NCI-H146 (cell line): ENCODE measurements around the gene XAB2.

Source experiments
- DNase-seq: peaks from one replicate; lab custom pipeline; 2025; lab: John Stamatoyannopoulos, UW

The XAB2 gene

DNA sequence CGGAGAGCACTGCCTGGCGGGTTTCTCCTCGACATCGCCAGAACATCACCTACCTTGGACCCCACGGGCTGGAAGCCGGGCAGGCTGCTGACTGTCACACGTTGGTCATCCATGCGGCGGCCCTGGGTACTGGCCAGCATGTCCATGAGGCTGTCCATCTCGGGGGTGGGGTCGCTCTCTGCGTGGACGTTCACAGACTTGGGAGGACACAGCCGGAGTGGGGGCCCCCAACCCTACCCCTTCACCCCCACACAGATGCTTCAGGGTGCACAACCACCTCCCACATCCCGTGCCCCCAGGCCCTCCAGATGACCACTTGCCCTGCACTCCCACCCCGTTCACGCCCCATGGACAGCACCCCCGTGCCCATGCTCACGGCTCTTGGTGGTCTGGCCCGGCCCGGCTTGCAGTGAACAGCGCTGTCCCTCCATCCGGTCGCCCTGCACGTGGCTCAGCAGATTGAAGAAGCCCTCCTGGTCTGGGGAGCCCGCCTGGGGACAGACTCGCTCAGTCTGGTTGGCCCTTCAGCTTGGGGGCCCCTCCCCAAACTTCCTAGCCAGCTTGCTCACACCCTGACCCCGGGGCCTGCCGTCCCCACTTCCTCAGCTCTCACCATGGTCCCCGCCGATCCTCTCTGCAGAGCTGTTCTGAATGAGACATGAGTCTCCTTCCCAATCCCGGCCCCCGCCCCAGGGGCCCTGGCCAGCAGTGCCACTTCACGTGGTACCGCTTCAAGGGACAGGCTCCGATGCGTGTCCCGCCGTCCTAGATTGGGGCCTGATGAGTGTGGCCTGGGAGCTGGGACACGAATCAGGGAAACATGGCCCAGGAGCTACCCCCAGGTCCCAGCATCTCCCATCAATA, 3.2 kb upstream of the XAB2 start:
- DNase-seq = no peak

DNA sequence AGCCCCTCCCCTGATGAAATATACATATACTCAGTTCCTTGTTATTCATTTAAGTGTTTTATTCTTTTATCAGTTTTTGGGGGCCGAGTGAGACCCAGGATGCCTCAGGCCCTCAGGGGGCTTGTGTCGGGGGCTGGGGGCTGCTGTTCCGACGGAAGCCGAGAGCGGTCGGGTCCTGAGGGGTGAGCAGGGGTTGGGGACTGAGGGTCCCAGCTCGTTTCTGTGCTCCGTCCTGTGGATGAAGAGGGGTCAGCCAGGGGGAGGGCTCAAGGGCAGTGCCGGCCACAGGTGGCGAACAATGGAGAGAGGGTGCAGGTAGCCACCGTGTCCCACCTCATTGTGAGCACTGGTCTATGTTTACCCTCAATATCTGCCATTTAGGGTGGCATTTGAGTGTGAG, 2.2 kb upstream of the XAB2 start:
- DNase-seq = no peak

DNA sequence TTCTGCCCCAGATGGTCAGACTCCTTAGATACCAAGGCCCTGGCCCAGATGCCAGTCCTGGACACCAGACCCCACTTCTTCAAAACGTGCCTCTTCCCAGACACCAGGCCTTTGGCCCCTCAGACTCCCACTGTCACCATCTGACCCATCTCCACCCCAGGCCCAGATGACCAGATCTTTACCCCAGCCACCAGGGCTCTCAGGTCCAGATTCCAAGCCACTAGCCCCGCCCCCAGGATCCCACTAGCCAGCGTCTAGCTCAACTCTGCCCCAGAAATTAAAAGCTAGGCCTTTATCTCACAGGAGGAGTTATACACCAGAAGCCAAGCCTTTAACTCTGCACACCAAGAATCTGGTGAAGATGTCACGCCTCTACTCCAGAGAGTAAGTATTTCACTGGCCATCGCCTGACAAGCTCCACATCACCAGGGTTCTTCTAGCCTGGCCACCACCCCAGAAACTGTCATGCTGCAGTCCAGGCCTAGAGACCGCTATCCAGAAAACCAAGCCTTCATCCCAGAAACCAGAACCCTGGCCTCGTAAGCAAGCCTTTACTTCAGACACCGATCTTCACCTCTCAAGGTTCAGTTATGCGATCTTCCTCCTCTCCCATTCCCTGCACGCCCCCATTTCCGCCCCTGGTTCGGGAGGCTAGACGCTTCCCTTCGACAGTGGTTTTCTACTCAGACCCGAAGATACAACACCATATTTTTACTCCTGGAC, 595 bp downstream of the XAB2 start:
- no peak for DNase-seq

DNA sequence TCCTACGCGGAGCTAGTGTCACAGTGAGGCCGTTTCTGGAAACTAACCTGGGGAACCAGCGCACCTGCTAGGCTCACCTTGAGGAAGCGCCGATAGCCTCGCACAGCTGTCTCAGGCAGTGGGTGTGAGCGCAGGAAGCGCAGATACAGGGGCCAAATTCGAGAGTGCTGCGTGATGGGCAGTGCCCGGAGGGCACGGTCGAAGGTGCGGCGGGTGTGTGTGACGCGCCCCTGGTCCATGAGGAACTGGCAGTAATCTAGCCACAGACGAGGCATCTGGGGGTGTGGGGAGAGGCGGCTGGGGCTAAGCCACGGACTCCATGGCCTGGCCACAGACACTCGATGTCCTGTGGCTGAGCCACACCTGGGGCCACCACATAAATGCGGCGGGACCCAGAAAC, 2.2 kb downstream of the XAB2 start:
- DNase-seq = no peak

DNA sequence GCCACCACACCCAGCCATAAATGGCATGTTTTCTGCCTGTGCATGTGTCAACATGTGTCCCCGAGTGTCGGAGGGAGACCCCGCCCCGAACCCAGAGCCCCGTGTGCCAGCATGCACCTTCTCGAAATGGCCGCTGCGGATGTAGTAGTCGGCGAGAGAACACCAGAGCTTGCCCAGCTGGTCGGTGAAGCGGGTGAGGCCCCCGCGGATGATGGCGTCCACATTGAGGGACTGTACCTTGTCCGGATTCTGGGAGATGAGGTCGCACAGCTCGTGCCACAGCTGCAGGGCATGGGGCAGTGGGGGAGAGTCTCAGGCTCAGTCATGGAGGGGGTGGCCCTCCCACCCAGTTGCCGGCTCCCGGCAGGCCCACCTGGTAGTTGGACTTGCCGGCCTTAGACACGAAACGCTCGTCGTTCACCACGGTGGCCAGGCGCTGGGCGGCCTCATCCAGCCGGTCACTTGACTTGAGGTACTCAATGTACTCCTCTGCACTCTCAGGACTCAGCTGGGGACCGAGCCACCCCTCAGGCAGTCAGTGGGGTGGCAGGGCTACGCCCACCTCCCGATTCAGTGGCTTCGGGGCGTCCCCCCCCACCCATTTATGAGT, 3.5 kb downstream of the XAB2 start:
- DNase-seq = no peak

DNA sequence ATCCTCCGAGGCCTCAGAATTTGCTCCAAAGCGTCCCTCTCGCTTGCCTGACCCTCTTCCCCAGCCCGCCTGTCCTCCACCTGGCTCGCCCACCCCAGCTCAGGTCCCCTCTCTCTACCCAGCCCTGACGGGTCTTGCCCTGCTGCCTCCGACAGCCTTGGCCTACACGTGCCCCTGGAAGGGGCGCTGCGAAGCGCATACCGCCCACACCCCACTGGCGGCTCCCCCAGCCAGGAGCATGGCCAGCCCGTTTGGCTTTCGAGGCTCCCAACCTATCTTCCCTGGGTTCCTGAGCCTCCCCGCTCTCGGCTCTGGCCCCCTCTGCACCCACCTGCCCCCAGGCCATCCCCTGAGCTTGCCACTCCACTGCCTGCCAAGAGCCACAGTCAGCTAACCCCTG, 4.5 kb downstream of the XAB2 start:
- no peak for DNase-seq

DNA sequence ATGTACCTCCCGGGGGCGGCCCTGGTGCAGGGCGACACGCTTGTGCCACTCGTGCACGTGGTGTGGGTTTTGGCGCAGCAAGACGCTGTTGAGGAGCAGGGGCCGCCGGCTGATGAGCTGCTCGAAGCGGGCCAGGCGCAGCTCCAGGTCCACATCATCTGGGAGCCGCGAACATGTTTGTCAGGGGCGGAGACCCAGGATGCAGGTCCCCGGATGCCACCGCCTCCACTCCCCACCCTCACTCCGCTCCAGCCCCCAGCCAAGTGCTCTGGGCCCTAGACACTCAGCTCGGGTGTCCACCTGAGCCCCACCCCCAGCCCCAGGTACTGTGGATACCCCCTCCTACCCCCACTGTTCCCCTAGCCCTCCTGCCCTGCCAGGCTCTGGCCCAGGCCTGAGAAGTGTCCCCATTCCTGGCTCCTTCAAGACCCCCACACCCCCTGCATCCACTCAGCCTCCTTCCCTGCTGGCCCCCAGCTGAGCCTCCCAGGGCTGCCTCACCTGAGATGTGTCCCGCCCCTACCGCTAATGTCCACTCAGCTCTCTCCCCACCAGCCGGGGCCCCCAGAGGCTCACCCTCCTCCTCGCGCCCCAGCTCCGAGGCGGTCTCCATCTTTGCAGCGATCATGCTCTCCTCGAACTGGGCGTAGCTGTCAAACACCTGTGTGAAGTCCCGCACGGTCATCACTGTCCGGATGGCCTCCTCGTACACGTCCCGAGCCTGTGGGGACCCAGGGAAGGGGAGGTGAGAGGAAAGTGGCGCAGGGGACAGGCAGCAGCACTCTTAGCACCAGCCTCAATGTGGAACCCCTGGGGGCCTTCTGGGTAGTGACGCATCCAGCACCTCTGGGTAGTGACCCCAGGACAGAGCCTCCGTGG, 5.4 kb downstream of the XAB2 start:
- no peak for DNase-seq

DNA sequence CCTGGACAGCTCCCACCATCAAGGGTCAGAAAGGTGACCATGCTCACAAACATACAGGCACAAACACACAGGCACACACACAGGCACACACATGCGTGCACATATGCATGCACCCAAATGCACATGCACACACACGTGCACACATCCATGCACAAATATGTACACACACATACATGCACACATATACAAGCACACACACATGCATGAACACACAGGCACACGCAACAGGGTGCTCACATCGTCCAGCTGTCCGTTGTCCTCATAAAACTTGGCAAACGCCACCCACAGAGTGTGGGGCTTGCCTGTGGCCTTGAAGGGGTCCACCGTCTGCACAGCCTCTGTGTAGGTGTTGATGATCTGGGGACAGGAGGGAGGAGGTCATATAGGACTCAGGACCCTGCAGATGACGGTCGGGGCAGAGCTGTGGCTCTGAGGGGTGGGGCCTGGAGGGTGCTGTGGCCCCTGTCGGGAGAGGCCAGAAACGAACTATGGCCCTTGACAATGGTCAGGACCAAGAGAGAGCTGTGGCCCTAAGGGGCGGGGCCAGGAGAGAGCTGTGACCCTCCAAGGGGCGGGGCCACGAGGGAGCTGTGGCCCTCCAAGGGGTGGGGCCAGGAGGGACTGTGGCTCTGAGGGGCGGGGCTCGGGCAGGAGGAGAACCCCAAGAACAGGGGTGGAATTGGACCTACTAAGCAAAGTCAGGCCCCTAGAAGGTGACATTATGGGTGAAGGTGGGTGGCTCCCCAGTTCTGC, 6.2 kb downstream of the XAB2 start:
- DNase-seq = no peak

DNA sequence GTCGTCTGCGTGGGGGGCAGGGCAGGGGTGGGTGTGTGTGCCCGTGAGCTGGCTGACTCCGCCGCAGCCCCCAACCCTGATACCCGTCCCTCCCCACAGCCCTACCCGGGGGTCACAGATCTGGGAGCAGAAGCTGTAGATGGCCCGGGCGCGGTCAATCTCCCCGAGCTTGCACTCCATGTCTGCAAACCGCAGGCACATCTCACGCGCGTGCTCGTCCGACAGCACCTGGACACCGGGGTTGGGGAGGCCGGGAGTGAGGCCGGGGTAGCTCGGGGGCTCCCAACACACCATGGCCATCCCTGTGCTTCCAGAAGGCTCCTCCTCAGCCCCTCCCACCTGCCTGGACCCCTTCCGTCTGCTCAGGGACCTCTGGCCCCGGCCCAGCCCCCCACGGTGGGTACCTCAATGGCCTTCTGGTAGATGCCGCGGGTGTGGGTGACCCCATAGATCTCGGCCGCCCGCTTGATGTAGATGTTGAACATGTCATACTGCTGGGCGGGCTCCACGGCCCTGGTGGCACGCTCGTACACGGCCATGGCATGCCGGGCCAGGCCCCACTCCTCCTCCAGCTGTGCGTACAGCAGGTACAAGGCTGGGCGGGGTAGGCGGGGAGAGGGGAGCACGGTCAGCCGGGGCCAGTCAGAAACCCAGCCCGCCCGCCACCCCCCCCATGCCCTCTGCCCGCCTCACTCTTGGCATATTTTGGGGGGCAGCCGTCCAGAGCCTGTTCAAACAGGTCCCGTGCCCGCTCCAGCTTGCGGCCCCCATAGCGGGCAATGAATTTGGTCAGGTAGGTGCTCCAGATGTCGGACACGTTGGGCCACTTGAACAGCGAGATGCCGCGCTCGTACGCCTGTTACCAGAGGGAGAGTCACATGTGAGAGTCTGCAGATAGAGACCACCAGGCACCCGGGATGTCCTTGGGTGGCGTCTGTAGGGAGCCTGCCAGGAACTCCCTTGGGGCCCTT, 8.6 kb downstream of the XAB2 start:
- no peak for DNase-seq

DNA sequence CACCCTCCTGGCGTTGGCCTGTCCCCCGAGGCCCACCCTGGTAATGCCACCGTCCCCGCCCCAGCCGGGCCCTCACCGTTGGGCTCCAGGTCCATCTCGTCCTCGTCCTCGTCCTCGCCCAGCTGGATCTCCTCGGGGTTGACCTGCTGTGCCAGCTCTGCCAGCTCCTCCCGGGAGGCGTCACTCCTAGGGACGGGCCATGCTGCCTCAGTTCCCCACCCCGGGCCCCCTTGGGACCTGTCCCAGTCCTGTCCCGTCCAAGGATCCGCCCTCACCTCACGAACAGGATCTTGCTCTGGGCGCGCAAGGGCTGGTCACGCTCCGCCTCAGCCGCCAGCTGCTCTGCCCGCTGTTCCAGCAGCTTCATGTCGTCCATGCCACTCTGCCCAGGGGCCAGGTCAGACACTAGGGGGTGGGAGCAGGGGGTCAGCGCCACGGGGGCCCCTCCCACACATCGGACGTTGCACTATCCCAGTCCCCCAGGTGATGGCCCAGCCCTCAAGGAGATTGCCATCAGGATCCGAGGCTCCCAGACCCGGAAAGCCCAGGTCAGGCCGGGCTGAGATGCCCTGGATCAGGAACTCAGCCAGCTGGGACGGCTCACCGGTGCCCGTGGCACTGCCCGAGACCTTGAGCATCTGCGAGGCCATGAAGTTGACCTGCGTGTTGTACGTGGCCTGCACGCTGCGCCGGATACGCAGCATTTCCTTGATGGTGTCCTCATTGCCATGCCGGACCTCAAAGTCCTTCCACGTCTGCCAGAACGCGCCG, 9.5 kb downstream of the XAB2 start:
- no peak for DNase-seq

DNA sequence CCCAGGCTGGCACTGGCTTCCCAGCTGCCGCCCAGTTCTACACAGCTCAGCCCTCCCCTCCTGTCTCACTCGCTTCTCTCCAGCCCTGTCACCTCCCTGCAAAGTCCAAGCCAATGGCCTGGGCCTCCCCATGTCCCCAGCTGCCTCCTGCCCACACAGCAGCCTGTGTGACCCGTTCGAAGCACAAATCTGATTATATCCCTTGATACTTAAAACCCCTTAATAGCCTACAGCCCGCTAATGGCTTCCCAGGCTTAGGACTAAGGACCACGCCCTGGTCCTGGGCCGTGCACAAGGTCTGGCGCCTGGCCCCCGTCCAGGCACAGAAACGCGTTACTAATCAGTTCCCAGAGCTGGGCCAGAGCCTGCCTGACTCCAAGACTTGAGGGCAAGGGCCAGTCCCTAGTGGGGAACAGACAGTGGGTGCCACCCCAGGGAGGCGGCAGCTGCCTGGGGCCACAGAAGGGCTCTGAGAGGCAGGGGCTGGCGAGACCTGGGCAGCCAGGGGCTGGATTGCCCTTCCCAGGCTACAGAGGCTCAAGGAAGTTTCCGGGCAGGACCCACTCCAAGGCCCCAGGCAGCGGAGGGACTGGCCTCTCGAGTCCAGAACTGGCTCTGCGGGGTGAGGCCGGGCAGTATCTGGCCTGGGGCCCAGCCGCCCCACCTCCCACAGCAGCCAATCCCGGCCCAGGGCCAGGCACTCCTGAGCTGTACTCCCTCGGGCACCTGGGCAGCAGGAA, 10.4 kb downstream of the XAB2 start:
- DNase-seq = peak; percentile 0

DNA sequence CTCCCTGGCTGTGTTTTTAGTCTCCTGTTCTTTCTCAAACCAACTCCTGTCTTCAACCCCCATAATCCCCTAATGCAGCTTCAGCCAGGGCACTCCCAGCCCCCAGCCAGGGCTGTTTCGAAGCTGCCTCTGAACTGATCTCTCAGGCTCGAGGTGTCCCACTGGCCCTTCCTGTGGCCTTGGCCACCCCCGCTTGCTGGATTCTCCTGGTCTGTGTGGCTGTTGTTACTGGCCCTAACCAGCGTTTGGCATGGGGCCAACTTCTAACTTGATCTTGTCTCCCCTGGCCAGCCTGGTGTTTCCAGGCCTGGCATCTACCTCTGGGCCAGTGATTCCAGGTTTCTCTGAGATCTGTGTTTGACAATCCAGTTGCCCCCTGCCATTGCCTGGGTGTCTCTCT, 11.0 kb downstream of the XAB2 start:
- peak; percentile 1 for DNase-seq

DNA sequence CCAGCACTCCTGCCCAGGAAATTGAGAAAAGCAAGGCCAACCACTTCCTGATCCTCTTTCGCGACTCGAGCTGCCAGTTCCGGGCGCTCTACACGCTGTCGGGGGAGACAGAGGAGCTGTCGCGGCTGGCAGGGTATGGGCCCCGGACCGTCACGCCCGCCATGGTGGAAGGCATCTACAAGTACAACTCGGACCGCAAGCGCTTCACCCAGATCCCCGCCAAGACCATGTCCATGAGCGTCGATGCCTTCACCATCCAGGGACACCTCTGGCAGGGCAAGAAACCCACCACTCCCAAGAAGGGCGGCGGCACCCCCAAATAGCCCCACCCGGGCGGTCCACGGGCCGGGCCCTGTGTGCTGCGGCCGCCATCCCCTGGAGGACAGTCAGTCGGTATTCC, 11.6 kb downstream of the XAB2 start:
- DNase-seq = no peak

DNA sequence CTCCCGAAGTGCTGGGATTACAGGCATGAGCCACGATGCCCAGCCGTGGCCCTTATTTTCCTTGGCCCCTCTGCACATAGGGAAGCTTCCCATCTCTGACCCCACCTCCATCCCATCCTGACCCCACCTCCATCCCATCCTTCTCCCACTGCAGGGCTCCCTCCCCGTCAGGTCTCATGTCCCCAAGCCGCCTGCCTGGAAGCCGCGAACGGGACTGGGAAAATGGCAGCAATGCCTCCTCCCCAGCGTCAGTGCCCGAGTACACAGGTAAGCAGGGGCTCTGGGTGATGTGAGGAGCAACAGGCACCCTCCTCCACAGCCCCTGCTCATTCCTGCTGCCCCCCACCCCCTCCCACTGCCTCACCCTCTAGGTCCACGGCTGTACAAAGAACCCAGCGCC, 12.2 kb downstream of the XAB2 start:
- no peak for DNase-seq

DNA sequence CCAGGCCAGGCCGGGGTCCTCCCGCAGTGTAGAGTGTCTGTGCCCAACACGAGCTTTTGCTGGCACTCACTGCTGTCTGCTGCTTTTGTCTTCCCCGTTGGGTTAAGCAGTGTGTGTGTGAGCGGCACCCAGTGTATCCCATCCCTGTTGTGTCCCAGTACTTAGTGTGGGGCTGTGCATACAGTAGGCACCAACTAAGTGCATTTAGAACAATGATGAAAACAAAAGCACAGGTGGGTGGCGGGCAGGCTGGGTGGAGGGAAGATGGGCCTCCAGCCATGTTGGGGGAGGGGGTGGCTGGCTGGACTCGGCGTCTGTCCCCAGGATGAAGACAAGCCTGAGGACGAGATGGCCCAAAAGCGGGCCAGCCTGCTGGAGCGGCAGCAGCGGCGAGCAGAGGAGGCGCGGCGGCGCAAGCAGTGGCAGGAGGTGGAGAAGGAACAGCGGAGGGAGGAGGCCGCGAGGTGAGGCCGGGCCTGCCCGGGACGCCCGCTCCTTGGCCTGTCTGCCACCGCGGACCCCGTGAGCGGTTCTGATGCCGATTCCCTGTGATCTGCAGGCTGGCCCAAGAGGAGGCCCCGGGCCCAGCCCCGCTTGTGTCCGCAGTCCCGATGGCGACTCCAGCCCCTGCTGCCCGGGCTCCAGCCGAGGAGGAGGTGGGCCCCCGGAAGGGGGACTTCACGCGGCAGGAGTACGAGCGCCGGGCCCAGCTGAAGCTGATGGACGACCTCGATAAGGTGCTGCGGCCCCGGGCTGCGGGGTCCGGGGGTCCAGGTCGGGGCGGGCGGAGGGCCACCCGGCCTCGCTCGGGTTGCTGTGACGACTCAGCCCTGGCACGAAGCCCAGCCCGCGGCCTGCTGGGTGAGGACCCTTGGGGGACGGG, 14.2 kb downstream of the XAB2 start:
- DNase-seq = no peak

DNA sequence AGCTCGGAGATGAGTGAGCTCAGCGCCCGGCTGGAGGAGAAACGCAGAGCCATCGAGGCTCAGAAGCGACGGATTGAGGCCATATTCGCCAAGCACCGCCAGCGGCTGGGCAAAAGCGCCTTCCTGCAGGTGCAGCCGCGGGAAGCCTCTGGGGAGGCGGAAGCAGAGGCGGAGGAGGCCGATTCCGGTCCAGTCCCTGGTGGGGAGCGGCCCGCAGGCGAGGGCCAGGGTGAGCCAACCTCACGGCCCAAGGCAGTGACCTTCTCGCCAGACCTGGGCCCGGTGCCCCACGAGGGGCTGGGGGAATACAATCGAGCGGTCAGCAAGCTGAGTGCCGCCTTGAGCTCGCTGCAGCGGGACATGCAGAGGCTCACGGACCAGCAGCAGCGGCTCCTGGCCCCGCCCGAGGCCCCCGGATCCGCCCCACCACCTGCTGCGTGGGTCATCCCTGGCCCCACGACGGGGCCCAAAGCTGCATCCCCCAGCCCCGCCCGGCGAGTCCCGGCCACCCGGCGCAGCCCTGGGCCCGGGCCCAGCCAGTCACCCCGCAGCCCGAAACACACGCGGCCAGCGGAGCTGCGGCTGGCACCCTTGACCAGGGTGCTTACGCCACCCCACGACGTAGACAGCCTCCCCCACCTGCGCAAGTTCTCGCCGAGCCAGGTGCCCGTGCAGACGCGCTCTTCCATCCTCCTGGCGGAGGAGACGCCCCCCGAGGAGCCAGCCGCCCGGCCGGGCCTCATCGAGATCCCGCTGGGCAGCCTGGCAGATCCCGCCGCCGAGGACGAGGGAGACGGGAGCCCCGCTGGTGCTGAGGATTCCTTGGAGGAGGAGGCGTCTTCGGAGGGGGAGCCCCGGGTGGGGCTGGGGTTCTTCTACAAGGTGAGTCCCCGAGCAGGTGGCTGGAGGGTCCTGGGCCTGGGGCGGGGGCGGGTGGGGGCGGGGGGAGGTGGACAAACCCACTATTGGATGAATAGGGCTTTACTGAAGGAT, 16.8 kb downstream of the XAB2 start:
- no peak for DNase-seq
